HL-60 (cell line): ENCODE results near the gene KLC4.
"Not testable (repeated sequence)": the region's sequence is repeated elsewhere in the genome, so short reads cannot be mapped to it uniquely, and the experiment has no call there.

Experiments used
- DNase-seq, 2 experiments: peaks; one replicate each; pipeline ENCODE4 v3.0.0-alpha.2; 2010 to 2020; ENCODE audit warnings: low read depth in 1 of 2, low spot score in 1 of 2
- H3K27ac ChIP-seq: fragments of 250-450 bp; sonication (Bioruptor Pico); replicated peaks from 2 replicates; pipeline ENCODE4 v1.5.1; 2020; ENCODE audit warnings: mild to moderate bottlenecking, moderate library complexity
- H3K27me3 ChIP-seq: fragments of 250-450 bp; sonication (Bioruptor Pico); 2 replicates; pipeline ENCODE4 v1.5.1; 2021; ENCODE audit warnings: mild to moderate bottlenecking, moderate library complexity; ENCODE audit not compliant: insufficient read depth, poor library complexity, severe bottlenecking
- H3K4me3 ChIP-seq: replicated peaks from 2 replicates; pipeline ENCODE4 v1.5.1; 2011; ENCODE audit warnings: mild to moderate bottlenecking, control low read depth, low read length; ENCODE audit not compliant: insufficient read depth
- CTCF ChIP-seq: IDR thresholded peaks from one replicate; pipeline ENCODE4 v1.5.1; 2011; ENCODE audit warnings: low read length, control low read depth, inconsistent platforms; ENCODE audit not compliant: insufficient read depth
- GABPA ChIP-seq: IDR thresholded peaks from 2 replicates; pipeline ENCODE4 v1.6.1; 2012; ENCODE audit warnings: low read depth
- POLR2AphosphoS5 ChIP-seq: IDR thresholded peaks from 2 replicates; pipeline ENCODE4 v1.6.1; 2012; ENCODE audit warnings: low read depth
- REST ChIP-seq: IDR thresholded peaks from 2 replicates; pipeline ENCODE4 v1.6.1; 2012; ENCODE audit warnings: low read depth; ENCODE audit not compliant: insufficient replicate concordance
- SPI1 ChIP-seq: IDR thresholded peaks from 2 replicates; pipeline ENCODE4 v1.6.1; 2012; ENCODE audit warnings: low read depth, mild to moderate bottlenecking, borderline replicate concordance

The KLC4 gene

GRCh38 chr6:43115365-43115764 lies 55.9 kb downstream of the KLC4 start:
- Histone ChIP-seq H3K4me3 (no peak overlapping the region), H3K27ac (no peak overlapping the region), H3K27me3 (no peaks in the 10 kb centered on the region)
- no peak for DNase-seq
- TF ChIP-seq SPI1, result no peak
- no peak for TF ChIP-seq CTCF
- no peak for TF ChIP-seq POLR2AphosphoS5
- no peak for TF ChIP-seq REST
- no peak for TF ChIP-seq GABPA

DNA sequence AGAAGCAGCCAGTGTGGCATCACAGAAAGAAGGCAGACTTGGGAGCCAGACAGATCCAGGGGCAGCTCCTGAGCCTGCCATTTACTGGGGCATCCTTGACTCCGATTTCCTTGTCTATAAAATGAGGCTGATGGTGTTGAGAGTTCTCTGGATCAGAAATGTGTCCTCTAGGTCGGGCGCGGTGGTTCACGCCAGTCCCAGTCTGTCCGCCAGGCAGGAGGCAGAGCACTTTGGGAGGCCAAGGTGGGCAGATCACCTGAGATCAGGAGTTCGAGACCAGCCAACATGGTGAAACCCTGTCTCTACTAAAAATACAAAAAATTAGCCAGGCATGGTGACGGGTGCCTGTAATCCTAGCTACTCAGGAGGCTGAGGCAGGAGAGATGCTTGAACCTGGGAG lies 58.0 kb downstream of the KLC4 start:
- H3K27ac ChIP-seq, H3K4me3 ChIP-seq, H3K27me3 ChIP-seq, DNase-seq: not testable (repeated sequence)

DNA sequence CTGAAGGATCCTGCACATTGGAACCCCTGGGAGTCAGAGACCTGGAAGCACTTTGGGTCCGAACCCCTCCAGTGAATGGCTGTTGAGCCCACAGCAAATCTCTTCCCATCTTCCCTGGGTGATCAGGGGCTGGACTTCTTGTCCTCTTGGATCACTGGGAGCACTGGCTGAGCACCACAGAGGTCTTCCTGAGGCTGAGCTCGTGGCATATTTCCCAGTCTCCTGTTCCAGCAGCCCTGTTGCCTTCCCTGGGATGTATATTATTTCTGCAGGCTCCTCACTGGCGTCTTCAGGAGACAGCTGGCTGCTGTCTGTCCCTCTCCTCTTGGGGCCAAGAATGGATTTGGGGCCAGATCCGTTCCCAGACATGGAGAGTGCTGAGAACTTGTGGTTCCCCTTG lies 60.1 kb downstream of the KLC4 start:
- no peak for DNase-seq
- H3K4me3 ChIP-seq, result no peak overlapping the region
- TF ChIP-seq CTCF, result no peak
- no peak for TF ChIP-seq REST
- no peak for TF ChIP-seq GABPA
- no peak for TF ChIP-seq POLR2AphosphoS5
- no peak for TF ChIP-seq SPI1
- no peaks in the 10 kb centered on the region for H3K27me3 ChIP-seq
- no peak overlapping the region for H3K27ac ChIP-seq

GRCh38 chr6:43120101-43120763 lies 60.8 kb downstream of the KLC4 start:
- TF ChIP-seq POLR2AphosphoS5, result no peak
- no peak for TF ChIP-seq REST
- TF ChIP-seq GABPA, result no peak
- no peak for TF ChIP-seq CTCF
- no peak for TF ChIP-seq SPI1
- no peak for DNase-seq
- Histone ChIP-seq H3K27me3 (no peaks in the 10 kb centered on the region), H3K4me3 (no peak overlapping the region), H3K27ac (no peak overlapping the region)
